Activated CD4-positive, CD25-positive, alpha-beta regulatory T cell treated with anti-CD3 and anti-CD28 coated beads, Interleukin-2, amount 50 U/mL, for 24 hours (primary cell): ENCODE data around the gene ECHDC3.

Source experiments
- ATAC-seq, 2 donors: fragments of 150-1000 bp; cut with Tn5 transposase; one replicate each; pipeline ENCODE4 v1.10.0; 2021; ENCODE audit warnings: mild to moderate bottlenecking in 1 of 2, moderate library complexity in 1 of 2

ECHDC3 gene

GRCh38 chr10:11754173-11754572 is 12.0 kb downstream of the ECHDC3 start:
- no peak for ATAC-seq

DNA sequence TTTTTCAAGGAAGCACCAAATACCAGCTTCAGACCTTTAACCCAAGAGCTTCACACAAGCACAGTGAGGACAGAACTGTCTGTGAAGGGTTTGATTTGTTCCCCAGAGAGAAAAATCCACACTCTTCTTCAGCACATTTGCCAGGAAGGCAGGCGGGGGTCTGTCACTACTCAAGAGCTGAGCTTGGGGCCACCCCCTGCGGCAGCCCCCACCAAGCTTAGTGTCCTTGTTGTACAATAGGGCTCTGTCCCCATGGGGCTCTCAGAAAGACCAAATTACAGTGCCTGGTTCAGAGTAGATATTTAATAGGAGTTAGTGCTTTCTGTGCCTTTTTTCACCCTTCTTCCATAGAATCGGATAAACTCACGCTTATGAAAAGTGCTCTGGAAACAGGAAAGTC is 12.4 kb downstream of the ECHDC3 start:
- no peak for ATAC-seq

- ATAC-seq, result no peak
These were observed 13.5 kb downstream of the ECHDC3 start for GRCh38 chr10:11755512-11756263.

GRCh38 chr10:11756766-11757315 is 14.7 kb downstream of the ECHDC3 start:
- no peak for ATAC-seq

- ATAC-seq, result no peak
These were observed 15.3 kb downstream of the ECHDC3 start for GRCh38 chr10:11757454-11757820.

DNA sequence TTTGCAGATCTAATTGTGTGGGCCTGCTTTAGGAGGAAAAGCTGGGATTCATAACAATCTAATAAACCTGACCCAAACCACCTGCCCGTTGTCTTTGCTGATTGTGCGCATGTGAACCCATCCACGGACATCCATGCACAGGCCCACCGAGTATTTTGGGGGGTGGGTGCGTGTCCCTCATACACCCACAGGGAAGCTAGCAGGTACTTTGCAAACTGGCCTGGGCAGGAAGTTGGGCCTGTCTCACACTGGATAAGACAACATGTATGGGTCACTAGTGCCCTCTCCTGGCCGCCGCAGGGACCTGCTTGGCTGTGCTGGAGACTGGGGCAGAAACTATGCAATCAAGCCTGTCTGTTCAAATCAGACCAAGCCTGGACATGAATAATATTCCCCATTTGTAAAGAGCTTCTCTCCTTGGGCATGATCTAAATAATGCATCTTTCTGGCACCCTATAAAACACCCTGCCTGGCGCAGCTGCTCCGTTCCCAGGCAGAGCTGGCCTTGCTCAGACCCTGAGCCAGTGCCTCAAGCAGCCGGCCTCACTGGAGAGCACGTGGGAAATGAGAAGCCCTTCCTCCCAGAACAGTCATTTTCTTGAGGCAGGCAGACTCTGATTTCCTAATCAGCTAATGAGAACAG is 15.8 kb downstream of the ECHDC3 start:
- peak; percentile 89 to 90 for ATAC-seq

- no peak for ATAC-seq
These were observed 16.5 kb downstream of the ECHDC3 start for GRCh38 chr10:11758527-11759236.

DNA sequence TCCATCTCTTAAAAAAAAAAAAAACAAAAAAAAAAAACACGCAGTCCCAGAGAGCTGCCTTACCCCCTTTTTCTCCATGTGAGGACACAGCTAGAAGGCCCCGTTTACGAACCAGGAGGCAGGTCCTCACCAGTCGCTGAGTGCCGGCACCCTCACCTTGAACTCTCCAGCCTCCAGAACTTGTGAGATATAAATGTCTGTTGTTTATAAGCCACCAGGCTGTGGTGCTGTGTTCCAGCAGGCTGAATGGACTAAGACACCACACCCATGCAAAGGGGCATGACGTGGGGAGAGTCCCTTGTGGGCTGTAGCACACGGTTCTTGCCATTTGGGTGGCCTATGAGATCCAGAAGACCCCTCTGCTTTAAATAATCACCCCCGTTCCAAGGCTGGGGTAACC is 17.2 kb downstream of the ECHDC3 start:
- no peak for ATAC-seq

GRCh38 chr10:11760151-11760550 is 18.0 kb downstream of the ECHDC3 start:
- no peak for ATAC-seq

DNA sequence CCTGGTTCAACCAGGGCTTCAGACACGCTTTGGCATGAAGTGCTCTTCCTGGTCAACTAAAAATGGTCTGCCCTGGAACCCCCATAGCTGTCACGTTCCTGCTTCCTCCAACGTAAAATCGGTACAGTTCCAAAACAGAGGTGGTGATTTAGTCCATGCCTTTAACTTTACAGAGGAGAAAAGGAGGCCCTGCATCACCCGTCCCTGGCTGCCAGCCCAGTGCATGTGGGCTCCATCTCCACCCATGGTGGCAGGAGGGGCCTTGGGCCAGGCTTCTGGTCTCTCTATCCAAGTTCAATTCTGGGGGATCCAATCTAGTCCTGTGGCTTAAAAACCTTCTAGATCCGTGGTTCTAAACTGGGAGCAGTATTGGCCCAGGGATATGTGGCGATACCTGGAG is 18.7 kb downstream of the ECHDC3 start:
- ATAC-seq, result no peak

GRCh38 chr10:11761431-11761830 is 19.2 kb downstream of the ECHDC3 start:
- ATAC-seq, result no peak

GRCh38 chr10:11762706-11763500 is 20.7 kb downstream of the ECHDC3 start:
- no peak for ATAC-seq

- ATAC-seq, result no peak
These were observed 21.3 kb downstream of the ECHDC3 start for GRCh38 chr10:11763501-11763861.

DNA sequence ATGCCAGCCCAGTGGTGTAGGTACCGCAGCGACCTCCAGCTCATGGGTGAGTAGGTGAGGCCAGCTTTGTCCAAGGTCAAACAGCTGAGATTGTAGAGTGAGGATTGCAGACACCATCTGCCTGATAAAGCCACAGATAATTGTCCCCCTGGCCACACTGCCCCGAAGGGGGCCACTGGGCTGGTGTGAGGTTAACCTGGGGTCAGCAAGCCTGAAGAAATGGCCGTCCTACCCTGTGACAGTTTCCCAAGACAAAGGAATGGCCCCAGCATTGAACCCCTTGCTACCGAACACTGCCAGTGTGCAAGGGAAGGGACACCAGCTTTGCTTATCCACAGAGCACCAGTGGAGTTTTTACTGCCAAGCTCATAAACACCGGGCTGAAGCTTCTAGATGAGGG is 23.0 kb downstream of the ECHDC3 start:
- no peak for ATAC-seq

GRCh38 chr10:11772575-11773288 is 30.6 kb downstream of the ECHDC3 start:
- no peak for ATAC-seq

DNA sequence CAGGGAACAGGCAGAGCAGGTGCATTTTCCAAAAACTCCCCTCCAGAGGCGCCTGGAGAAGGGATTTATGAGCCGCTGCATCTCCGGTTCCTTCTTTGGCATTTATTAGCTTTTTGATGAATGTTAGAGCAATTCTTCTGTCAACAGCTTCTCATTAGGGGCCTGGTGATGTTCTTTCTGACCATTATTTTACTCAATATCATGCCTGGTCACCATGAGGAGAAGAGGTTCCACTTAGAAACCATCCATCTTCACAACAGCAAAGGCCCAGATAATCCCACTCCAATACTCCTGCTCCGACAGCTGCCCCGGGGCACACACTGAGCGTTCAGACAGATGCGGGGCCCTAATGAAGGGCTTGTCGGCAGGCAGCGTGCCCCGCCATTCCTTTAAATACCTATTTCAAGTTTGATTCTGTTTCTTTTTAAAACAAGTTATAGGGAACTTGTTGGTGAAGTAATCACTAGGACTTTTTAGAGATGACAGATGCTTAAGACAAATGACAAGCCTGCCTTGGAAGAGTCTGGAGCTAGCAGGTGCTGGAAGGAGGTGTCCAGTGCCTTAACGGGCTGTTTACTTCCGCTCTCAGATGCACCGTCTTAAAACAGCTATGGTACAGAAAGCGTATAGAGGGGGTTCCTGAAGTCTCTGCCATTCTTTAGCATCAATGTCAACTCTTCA is 31.7 kb downstream of the ECHDC3 start:
- no peak for ATAC-seq

DNA sequence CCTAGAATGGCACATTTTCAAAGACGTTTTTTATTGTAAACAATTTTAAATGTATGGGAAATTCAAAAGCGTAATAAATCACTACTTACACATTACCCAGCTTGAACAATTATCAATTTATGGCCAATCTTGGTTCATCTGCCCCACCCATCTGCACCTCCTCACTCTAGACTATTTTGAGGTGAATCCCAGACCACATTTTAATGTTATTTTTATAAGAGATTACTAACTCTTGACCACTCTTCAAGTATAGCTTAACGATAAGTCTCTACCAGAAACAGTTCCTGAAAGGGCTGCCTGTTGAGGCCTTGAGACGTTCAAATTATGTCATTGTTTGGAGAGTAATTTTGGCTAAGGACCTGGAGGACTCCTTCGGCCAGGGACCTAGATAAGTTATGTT is 33.2 kb downstream of the ECHDC3 start:
- ATAC-seq, result no peak

DNA sequence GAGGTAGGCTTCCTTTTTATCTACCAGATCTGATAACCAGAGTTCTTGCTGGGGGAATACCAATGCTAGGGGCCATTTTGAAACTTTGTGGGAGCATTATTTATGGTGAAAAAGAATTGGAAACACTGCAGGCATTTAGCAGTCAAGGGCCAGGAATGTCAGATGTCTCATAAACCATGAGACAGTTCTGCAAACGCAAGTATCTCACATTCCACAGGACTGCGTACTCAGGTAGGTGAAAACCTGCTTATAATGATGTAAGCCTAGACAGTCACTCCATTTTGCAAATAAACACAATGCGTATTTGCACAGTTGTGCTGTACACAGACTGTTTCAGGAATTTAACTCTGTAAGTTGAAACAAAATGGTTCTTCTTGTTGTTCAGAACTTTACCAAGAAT is 33.9 kb downstream of the ECHDC3 start:
- ATAC-seq, result no peak

DNA sequence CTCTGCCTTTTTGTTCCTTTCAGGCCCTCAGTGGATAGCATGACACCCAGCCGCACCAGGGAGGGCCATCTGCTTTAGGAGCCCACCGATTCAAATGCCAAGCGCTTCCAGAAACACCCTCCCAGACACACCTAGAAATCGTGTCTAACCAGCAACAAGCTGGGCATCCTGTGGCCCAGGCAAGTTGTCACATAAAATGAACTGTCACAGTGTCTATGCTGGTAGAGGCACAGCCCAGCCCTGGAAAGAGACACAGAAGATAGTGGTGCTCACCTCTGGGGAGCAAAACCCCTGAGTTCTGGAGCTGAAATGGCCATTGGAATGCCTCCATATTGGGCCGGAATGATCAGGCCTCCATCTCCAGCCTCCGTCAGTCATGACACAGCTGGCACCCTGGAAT is 38.9 kb downstream of the ECHDC3 start:
- ATAC-seq, result no peak

- ATAC-seq, result peak in 1 of 2 donors; percentile 51
These were observed 40.8 kb downstream of the ECHDC3 start for GRCh38 chr10:11782793-11783557.

DNA sequence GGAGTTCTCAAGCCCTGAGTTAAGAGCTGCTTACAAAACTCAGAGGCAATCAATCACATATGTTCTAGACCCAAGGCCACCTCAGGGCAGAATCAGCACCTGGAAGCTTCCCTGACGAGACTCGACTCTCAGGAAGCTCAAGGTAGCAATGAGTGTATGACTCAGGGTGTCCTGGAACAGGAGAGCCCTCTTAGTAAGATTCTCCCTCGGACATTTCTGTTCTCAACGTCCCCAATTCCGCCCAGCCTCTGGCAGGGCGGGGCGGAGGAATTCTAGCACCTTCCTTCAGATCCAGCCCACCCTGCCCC is 41.3 kb downstream of the ECHDC3 start:
- ATAC-seq, result no peak
